GM21717 (cell line): ENCODE data around the gene WDR17.

Experiments used
- ATAC-seq: cut with Tn5 transposase; IDR thresholded peaks from one replicate; pipeline ENCODE4 v1.9.1; 2021; ENCODE audit warnings: mild to moderate bottlenecking, moderate library complexity; ENCODE audit not compliant: unreplicated experiment

WDR17 gene

DNA sequence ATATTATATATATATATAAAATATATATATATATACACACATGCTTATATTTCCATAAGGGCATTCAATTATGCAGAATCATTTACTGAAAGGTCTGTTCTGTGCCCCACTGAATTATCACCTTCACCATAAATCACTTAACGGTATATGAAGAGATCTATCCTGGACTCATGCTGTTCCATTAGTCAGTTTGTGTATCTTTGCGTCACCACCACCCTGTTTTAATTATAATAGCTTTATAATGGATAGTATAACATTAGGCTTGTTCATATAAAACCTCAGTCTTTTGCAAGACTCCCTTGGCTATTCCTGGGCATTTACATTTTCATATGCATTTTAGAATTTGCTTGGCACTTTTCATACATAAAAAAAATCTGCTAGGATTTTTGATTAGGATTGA lies 19.1 kb downstream of the WDR17 start:
- no peak for ATAC-seq

DNA sequence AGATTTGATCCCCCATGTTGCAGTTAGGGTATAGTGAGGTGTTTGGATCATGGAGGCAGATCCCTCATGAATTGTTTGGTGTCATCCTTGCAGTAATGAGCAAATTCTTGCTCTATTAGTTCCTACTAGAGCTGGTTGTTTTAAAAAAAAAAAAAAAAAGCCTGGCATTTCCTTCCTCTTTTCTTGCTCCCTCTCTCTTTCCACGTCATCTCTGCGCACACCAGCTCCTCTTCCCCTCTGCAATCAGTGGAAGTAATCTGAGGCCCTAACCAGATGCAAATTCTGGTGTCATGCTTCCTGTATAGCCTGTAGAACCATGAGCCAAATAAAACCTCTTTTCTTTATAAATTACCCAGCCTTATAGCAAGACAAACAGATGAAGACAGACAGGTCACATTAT lies 24.5 kb downstream of the WDR17 start:
- ATAC-seq: no peak

DNA sequence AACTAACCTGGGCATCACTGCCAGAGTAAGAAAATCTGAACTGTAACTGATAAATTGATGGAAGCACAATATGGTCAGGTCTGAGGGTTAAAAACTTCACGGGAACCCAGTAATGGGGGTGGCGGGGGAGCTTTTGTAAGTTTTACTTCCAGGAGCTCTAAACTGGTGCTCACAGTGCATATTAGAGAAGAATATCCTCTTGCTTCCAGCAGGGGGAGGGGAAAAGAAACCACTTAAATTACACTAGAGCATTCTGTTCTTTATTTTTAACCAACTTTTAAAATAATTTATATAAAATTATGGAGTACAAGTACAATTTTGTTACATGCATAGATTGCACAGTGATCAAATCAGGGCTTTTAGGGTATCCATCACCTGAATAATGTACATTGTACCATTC lies 33.7 kb downstream of the WDR17 start:
- ATAC-seq: no peak

DNA sequence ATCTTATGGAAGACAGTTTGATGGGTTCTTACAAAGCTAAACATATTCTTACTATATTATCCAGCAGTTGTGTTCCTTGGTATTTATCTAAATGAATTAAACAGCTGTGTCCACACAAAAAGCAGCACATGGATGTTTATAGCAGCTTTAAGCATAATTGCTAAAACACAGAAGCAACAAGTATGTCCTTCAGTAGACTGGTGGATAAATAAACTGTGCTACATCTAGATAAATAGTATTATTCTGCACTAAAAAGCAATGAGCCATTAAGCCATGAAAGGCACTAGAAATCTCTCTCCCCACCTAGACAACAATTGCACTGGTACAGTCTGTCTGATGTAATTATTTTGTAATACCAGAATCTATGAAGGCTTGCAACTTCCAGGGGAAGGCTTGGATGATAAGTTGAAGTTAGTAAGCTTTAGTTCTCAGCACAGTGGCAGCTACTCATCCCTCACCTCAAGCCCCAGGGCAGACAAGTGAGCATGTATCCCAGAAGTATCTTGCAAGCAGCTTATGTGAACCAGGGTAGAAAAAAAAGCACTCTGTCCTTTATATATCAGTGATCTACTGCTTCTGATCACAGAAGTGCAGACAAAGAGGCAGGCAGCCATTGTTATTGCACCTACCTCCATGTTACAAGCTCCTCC lies 36.9 kb downstream of the WDR17 start:
- ATAC-seq: no peak

DNA sequence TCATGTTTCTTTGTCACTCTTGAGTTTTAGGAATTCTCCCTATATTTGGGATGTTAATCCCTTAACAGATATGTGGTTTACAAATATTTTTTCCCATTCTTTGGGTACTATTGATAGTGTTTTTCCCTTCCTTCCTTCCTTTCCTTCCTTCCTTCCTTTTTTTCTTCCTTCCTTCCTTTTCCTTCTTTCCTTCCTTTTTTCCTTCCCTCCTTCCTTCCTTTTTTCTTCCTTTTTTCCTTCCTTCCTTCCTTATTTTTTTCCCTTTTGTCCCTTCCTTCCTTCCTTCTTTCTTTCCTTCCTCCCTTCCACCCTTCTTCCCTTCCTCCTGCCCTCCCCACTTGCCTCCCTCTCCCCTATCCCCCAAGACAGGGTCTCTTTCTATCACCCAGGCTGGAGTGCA lies 42.1 kb downstream of the WDR17 start:
- ATAC-seq: no peak

DNA sequence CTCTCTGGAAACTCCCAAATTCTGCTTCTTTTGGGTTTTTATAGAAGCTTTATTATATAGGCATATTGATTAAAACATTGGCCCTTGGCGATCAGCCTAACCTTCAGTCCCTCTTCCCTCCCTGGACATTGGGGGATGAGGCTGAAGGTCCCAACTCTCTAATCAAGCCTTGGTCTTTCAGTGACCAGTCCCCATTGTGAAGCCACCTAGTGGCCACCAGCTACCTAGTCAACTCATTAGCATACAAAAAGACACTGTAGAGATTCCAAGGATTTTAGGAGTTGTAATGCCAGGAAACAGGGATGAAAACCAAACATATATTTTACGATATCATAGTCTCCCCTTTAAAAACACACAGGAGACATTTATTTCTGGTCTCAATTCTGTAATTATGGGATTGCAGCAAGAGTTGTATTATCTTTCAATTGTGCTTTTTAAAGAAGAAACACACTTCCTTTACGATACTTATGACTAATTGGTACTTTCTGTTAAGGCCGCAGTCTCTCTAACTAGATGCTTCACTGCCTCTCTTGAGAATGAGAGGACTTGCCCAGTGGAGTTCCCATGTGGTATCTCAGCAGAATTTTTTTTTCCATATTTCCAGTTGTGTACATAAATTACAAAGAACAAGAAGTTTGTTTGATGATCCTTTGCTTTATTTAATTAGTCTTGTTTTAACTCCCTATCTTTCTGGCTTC lies 58.2 kb downstream of the WDR17 start:
- peak; percentile 100 for ATAC-seq

DNA sequence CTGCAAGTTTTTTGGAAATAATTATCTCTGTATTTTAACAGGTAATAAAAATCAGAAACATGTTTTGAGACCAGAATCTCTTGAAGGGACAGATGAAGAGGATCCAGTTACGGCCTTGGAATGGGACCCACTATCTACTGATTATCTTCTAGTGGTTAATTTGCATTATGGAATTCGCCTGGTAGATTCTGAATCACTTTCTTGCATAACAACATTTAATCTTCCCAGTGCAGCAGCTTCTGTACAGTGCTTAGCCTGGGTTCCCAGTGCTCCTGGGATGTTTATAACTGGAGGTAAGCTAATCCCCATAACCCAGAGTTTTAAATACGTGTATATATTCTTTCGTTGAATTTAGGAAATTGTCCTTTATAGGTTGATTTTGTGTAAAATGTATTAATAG lies 59.4 kb downstream of the WDR17 start:
- no peak for ATAC-seq

DNA sequence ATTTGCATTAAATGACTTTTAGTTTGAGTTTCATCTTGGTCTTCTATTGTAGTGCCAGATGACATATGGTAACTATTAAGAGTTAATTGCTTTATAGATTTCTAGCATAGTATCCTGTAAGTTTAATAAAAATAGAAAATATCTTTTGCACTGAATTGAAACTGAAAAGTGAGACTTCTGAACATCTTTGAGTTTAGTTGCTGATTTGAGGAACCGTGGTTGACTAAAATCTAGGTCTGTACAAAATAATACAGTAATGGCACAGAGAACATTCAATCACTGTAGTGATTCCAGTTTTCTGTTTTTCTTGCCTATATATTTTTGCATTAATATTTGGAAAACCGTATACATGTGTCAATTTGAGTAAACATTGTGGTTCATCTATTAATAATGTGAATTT lies 69.0 kb downstream of the WDR17 start:
- ATAC-seq: peak; percentile 66

DNA sequence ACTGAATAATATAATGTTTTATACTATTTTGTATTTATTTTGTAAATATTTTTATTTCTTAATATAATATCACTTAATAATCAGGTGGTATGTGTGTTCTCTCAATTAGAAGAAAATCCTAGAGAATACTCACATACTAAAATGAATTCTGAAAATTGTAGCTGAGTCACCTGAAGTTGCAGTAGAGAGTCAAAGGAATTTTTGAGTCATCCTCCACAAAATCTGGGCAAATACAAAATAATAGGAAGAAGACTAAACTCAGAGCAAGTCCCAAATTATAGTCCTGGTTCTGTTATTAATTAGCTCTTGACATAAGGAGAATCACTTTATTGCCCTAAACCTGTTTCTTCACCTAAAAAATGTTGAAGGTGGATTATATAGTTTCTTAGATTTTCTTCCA lies 72.0 kb downstream of the WDR17 start:
- no peak for ATAC-seq

DNA sequence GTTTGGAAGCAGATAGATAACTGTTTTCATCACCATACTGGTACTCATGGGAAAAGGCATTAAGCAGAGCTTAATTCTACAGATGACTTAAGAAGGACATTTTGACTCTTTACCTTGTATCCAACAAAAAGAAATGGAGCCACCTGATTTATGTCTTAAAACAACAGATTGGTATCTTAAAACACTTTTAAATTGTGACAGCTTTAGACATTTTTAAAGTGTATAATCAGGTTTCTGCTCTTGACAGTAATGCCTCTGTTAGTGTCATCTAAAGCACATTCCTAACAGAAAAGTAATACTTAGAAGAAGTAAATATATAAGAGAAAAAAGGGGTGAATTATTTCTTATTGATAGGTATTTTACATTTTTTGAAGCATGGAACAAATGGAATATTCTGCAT lies 73.9 kb downstream of the WDR17 start:
- no peak for ATAC-seq

DNA sequence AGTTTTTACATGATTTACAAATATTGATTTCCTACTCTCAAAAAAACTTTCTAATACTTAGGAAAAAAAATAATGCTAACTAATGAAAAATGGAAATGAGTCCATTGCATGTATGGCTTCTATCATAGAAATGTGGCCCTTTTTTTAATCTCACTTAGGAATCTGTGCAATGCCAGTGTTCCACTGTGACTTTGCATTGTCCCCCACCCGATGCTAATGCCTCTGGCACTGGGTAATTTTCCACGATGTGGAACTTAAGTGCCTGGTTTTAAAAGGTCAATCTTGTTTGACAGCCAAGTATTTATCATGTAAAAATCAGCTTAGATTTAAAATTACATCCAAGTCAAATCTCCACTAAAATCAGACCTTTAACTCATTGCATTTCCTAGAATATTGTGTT lies 76.6 kb downstream of the WDR17 start:
- ATAC-seq: no peak

DNA sequence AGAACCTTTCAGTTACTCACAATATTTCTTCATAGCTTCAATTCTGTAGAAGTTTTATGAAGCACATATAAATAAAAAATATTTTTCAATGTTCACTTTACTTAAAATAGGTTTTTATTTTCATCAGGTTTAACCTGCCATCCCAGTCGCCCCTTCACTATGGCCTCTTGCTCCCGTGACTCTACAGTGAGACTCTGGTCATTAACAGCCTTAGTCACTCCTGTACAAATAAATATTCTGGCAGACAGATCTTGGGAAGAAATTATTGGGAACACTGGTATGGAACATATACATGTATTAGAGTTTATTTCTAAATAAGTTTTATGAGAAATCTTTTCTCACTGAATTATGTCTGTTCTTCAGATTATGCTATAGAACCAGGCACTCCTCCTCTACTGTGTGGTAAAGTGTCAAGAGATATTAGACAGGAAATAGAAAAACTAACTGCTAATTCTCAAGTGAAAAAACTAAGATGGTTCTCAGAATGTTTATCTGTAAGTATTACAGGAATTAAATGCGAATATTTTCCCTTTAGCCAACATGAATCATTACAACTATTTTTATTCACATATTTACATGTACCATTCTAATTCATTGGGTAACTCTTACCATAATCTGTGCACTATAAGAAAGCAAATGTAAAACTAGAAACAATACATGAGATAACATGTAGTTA lies 84.2 kb downstream of the WDR17 start:
- ATAC-seq: no peak

DNA sequence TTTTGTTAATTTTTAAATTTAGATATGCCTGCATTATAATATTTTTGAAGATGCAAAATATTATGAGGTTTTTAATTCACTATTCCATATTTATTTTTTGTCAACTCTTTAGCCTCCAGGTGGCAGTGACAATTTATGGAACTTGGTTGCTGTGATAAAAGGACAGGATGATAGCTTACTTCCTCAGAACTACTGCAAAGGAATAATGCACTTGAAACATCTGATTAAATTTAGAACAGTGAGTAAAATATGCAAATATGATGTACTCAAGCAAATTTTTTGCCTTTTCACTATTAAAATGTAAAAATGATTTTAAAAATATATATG lies 84.7 kb downstream of the WDR17 start:
- peak; percentile 55 for ATAC-seq

DNA sequence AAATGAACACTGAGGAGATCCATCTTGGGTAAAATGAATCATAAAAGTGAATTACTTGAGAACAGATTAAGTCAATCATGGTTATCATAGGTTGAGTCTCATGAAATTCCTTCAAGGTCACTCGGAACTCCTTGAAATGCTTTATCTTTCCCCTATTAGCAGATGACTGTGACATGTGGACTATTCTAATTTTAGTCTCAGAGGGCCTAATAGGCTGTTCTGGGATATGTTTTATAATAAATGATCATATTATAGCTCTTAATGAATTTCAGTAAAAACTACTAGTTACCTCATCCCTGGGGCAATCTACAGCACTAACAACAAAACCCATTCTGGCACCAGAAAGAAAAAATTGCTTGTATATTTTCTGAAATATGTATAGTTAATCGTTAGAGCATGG lies 85.1 kb downstream of the WDR17 start:
- no peak for ATAC-seq

DNA sequence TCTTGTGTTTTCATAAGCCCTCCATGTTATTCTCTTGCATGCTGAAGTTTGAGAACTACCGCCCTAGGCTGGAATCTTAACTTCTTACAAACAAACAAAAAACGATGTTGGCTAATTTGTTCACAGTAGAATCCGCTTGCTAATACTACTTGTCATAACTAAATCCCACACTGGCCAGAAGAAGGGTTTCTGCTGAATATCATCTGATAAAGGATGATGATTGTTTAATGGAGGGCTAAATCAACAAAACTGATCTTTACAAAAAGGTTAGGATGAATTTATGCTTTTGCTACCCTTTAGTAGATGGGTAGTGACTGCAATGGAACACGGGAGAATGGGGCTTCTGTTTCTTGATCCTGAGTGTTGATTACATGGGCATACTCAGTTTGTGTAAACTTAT lies 87.5 kb downstream of the WDR17 start:
- no peak for ATAC-seq

DNA sequence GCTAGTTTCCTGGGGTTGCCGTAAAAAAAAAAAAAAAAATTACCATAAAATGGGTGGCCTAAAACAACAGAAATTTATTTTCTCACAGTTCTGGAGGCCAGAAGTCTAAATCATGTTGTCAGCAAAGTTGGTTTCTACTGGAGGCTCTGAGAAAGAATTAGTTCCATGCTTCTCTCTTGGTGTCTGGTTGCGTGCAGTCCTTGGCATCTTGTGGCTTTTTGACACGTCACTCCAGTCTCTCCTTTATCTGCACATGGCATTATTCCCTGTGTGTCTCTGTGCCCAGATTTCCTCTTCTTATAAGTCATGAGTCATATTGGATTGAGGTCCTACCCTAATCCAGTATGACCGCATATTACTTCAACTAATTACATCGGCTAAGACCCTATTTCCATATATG lies 91.0 kb downstream of the WDR17 start:
- ATAC-seq: no peak

DNA sequence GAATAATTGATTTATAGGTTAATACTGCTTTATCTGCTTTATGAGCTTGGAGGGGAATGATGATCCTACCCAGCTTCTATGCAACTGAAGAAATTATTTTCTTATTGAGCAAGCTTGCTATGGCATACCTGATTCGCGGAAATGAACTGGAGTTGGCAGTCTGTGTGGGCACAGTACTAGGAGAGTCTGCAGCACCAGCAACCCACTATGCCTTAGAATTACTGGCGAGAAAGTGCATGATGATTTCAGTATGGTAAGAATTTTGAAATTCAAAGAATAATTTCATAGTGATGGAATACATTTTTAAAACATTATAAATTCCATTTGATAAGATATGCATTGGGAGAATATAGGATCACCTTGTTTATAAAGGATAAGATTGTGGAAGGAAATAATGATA lies 97.4 kb downstream of the WDR17 start:
- no peak for ATAC-seq

DNA sequence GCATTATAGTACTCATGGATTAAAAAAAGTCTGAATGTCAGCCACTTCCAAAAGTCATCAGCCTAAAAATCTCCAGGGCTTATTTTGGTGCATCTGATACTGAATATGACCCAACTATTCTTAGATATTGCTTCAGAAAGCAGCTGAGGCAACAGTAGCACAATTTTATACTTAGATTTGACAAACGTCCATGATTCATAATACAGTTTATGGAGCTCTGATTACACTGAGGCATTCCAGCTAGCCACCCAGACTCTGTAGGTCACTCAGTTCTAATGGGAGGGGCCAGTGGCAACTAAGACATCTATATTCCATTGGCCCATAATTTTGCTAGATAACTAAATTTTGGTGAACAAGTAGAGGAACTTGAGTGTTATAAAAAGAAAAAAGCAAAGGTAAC lies 119.4 kb downstream of the WDR17 start:
- no peak for ATAC-seq

DNA sequence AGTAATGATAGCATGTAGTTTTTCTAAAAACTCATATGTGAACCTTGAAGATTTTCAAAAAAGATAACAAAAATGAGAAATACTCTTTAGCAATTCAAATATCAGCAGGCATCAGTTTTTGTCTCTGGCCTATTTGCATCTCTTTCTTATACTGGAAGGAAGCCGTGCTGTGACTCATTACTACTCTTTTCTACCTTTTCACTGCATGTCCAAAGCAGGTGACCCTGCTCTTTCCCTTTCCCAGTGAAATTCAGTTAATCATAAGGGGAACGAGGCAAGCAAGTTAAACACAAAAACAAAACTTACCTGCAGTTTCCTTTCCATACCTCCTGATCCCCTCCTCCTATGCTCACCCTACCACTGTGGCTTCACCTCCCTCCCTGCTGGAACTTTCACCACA lies 120.4 kb downstream of the WDR17 start:
- no peak for ATAC-seq

DNA sequence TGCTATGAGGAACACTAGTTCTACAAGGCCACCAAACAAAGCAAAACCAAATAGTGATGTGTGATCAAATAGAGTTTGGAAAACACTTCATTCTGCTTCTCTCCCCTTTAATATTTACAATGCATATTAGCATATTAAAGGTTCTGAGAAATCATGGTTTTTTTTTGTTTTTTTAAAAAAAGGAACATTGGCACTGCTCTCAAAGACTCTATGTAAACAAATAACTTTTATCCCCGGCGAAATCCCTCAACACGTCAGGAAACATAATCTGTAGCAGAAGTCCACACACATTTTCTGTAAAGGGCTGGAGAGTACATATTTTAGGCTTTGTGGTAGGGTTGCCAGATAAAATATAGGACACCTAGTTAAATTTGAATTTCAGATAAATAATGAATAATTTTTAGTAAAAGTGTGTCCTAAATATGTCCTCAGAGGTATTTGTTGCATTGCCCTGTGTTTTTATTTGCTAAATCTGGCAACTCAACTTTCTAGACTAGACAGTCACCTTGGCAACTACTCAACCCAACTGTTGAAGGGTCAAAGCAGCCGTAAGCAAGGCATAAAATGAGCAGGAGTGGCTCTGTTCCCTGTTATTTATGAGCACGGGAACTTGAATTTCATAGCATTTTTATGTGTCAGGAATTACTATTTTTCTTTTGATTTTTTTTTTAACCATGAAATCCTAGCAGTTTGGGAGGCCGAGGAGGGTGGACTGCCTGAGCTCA lies 121.2 kb downstream of the WDR17 start:
- ATAC-seq: no peak

DNA sequence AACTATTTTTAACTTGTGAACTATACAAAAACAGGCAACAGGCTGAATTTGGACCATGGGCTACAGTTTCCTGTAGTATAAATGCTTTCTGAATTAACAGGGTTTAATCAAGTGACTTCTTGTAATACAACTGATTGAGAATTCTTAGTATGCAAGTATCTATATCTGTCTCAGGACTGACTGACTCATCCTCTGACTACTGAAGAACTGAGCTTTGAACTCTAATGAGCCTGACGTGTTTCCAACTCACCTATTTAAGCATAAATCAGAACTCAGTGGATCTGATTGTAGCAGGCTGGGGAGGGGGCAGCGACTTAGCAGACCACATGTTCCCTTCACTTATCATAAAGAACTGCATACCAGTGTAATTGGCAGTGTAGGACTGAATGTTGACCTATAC lies 122.0 kb downstream of the WDR17 start:
- ATAC-seq: no peak

DNA sequence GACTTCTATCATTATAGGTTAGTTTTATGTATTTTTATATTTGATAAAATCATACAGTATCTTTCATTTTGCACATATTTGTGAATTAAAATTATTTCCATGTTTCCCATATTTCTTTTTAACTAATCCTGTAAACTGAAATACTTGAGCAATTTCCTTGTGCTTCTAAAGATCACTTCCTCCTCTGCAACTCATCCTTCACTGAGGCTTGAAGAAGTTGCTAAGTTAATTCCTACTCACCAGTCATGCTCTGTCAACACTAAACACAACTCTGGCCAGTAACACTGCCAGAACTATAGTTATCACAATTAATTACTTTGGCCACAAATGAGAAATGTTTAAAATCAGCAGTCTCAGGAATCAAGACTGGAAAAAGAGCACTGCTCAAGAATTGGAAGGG lies 123.0 kb downstream of the WDR17 start:
- no peak for ATAC-seq
